HepG2 (cell line): Measurements from ENCODE around the gene GPS1. TPM values are rescaled to one million over a fixed set of nuclear protein-coding genes. Genes with fewer than 3 reads are reported as not detected.

Source experiments
- AGO2 ChIP-seq: fragments of 200-400 bp; formaldehyde crosslinking; optimal IDR thresholded peaks from 2 replicates; pipeline ENCODE3; 2017; ENCODE audit warnings: mild to moderate bottlenecking, low read depth, low read length, moderate library complexity
- ARID2 ChIP-seq: sonication (generic); formaldehyde crosslinking; IDR thresholded peaks from 2 replicates; pipeline ENCODE4 v1.8.1; 2022; ENCODE audit warnings: mild to moderate bottlenecking, missing genetic modification reagents, borderline replicate concordance
- CREM ChIP-seq, 2 experiments: sonication (generic) in 1 of 2; formaldehyde crosslinking in 1 of 2; IDR thresholded peaks; 2 replicates each; pipeline versions ENCODE4 v1.4.0 to v1.6.1; 2016 to 2020; ENCODE audit warnings: antibody characterized with exemption in 1 of 2, mild to moderate bottlenecking in 1 of 2, missing genetic modification reagents in 1 of 2
- ESRRA ChIP-seq: sonication (generic); formaldehyde crosslinking; IDR thresholded peaks from 2 replicates; pipeline ENCODE4 v1.5.1; 2020; ENCODE audit warnings: mild to moderate bottlenecking, low read depth, missing genetic modification reagents
- FIP1L1 ChIP-seq: fragments of 200-400 bp; formaldehyde crosslinking; IDR thresholded peaks from 2 replicates; pipeline ENCODE4 v1.6.1; 2018; ENCODE audit warnings: low read depth, mild to moderate bottlenecking, low read length, moderate library complexity, borderline replicate concordance; ENCODE audit not compliant: insufficient read depth
- HCFC1 ChIP-seq: fragments of 150-350 bp; IDR thresholded peaks from 2 replicates; pipeline ENCODE4 v1.6.1; 2014; ENCODE audit warnings: low read depth, low read length
- HES4 ChIP-seq: sonication (generic); formaldehyde crosslinking; IDR thresholded peaks from 2 replicates; pipeline ENCODE4 v1.9.0; 2021; ENCODE audit warnings: mild to moderate bottlenecking, missing genetic modification reagents, borderline replicate concordance
- JDP2 ChIP-seq: sonication (generic); formaldehyde crosslinking; IDR thresholded peaks from 2 replicates; pipeline ENCODE4 v1.8.1; 2022; ENCODE audit warnings: missing genetic modification reagents, borderline replicate concordance
- MED1 ChIP-seq: sonication (generic); formaldehyde crosslinking; IDR thresholded peaks from 2 replicates; pipeline ENCODE4 v1.4.0; 2020; ENCODE audit warnings: missing genetic modification reagents
- MIXL1 ChIP-seq: IDR thresholded peaks from 2 replicates; pipeline ENCODE4 v1.6.1; 2016
- NFATC3 ChIP-seq: sonication (generic); formaldehyde crosslinking; IDR thresholded peaks from 2 replicates; pipeline ENCODE4 v1.5.1; 2020; ENCODE audit warnings: mild to moderate bottlenecking, missing genetic modification reagents
- PHF8 ChIP-seq: sonication (generic); formaldehyde crosslinking; IDR thresholded peaks from 2 replicates; pipeline ENCODE4 v1.5.0; 2020; ENCODE audit warnings: missing genetic modification reagents
- POLR2AphosphoS2 ChIP-seq: IDR thresholded peaks from 2 replicates; pipeline ENCODE4 v1.6.1; 2011; ENCODE audit warnings: low read depth, low read length, improper control_type of control experiment
- REPIN1 ChIP-seq: sonication (generic); formaldehyde crosslinking; IDR thresholded peaks from 2 replicates; pipeline ENCODE4 v1.8.0; 2022; ENCODE audit warnings: missing genetic modification reagents, low read depth, mild to moderate bottlenecking, borderline replicate concordance
- RXRA ChIP-seq: sonication (generic); formaldehyde crosslinking; IDR thresholded peaks from 2 replicates; pipeline ENCODE4 v1.5.1; 2020; ENCODE audit warnings: missing genetic modification reagents
- SIN3A ChIP-seq: IDR thresholded peaks from 2 replicates; pipeline ENCODE4 v1.6.1; 2011; ENCODE audit warnings: low read depth, mild to moderate bottlenecking, control low read depth, low read length, borderline replicate concordance
- ZNF143 ChIP-seq: sonication (generic); formaldehyde crosslinking; IDR thresholded peaks from 2 replicates; pipeline ENCODE4 v1.4.0; 2020; ENCODE audit warnings: missing genetic modification reagents
- ZNF224 ChIP-seq: sonication (generic); formaldehyde crosslinking; IDR thresholded peaks from 2 replicates; pipeline ENCODE4 v1.5.0; 2020; ENCODE audit warnings: mild to moderate bottlenecking, missing genetic modification reagents
- ZNF33B ChIP-seq: sonication (generic); formaldehyde crosslinking; IDR thresholded peaks from 2 replicates; pipeline ENCODE4 v1.5.1; 2020; ENCODE audit warnings: mild to moderate bottlenecking, missing genetic modification reagents
- ZNF350 ChIP-seq: sonication (generic); formaldehyde crosslinking; IDR thresholded peaks from 2 replicates; pipeline ENCODE4 v1.4.0; 2020; ENCODE audit warnings: mild to moderate bottlenecking, low read depth, missing genetic modification reagents, borderline replicate concordance
- ZNF431 ChIP-seq: sonication (generic); formaldehyde crosslinking; IDR thresholded peaks from 2 replicates; pipeline ENCODE4 v1.9.0; 2022; ENCODE audit warnings: missing genetic modification reagents, low read depth, mild to moderate bottlenecking, borderline replicate concordance
- ZNF44 ChIP-seq: sonication (generic); formaldehyde crosslinking; IDR thresholded peaks from 2 replicates; pipeline ENCODE4 v1.5.1; 2020; ENCODE audit warnings: mild to moderate bottlenecking, missing genetic modification reagents
- ZNF552 ChIP-seq: sonication (generic); formaldehyde crosslinking; IDR thresholded peaks from 2 replicates; pipeline ENCODE4 v1.9.0; 2022; ENCODE audit warnings: missing genetic modification reagents, mild to moderate bottlenecking, borderline replicate concordance
- ZNF576 ChIP-seq: sonication (generic); formaldehyde crosslinking; IDR thresholded peaks from 2 replicates; pipeline ENCODE4 v1.4.0; 2020; ENCODE audit warnings: mild to moderate bottlenecking, missing genetic modification reagents
- ZNF678 ChIP-seq: sonication (generic); formaldehyde crosslinking; IDR thresholded peaks from 2 replicates; pipeline ENCODE4 v1.4.0; 2020; ENCODE audit warnings: mild to moderate bottlenecking, missing genetic modification reagents
- ZNF816 ChIP-seq: sonication (generic); formaldehyde crosslinking; IDR thresholded peaks from 2 replicates; pipeline ENCODE4 v1.8.0; 2022; ENCODE audit warnings: missing genetic modification reagents, mild to moderate bottlenecking, borderline replicate concordance
- polyA plus RNA-seq, 8 experiments: library from polyadenylated mRNA; depleted of rRNA in 3 of 8; stranded (reverse) in 7 of 8; unstranded in 1 of 8; fragments of >200 nt; fragmentation: Illumina TruSeq in 4 of 8; extraction: Trizol in 4 of 8; gene quantifications; 2 replicates each; pipeline versions ENCODE4 v1.2.1 to v1.2.3, GENCODE V29; 2011 to 2016; ENCODE audit warnings: low read depth in 4 of 8, missing spikeins in 1 of 8, mixed read lengths in 1 of 8; ENCODE audit not compliant: insufficient read depth in 1 of 8
- total RNA-seq, 5 experiments: library from RNA; depleted of rRNA; stranded (reverse); fragments of >200 nt; fragmentation: Illumina TruSeq; extraction: Trizol; gene quantifications; 2 replicates each; pipeline ENCODE4 v1.2.3, GENCODE V29; 2016; ENCODE audit warnings: low read depth in 1 of 5
- TF ChIP-seq, protein P1 (sequence below): fragments of 450-650 bp; IDR thresholded peaks from 2 replicates; pipeline ENCODE4 v1.6.1; 2016
- TF ChIP-seq, protein P2 (sequence below): IDR thresholded peaks from 2 replicates; pipeline ENCODE4 v1.6.1; 2016

GPS1 gene
- total and polyA plus RNA-seq, 2 of the 13 experiments (the other 11 are each of a cell fraction or from before 2014, with no cell fraction given), result 124 to 128 TPM

DNA sequence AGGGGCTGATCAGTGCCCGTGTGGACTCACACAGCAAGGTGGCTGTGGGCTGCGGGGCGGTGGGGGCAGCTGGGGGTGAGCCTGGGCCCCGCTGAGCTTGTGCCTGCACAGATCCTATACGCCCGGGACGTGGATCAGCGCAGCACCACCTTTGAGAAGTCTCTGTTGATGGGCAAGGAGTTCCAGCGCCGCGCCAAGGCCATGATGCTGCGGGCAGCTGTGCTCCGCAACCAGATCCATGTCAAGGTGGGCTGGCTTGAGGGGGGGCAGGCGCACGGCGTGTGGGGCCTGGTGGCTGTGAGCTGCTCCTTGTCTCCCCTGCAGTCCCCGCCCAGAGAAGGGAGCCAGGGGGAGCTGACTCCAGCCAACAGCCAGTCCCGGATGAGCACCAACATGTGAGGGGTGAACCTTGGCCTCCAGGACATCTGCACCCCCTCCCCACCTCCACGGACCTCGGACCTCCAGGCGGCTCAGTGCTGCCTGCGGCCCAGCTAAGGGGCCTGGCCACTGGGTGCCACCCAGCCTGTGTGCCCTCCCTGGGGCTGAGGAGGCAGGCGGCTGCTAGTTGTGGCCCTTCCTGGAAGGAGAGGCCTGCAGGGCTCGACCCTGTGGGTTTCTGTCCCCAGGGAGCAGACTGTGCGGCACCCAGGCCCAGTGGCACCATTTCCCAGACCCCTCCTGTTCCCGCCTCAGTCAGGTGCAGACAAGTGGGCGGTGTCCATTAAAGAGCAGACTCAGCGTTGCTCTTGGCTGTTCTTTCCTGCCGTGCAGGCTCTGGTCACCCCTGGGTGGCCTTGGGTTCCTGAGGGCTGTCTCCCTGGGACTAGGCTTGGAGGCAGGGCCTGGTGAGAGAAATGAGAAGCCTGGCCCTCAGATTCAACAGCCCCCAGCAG is 5.3 kb downstream of the GPS1 start (continued):
- TF ChIP-seq ZNF552, result no peak; the same call in none of the 2 replicates
- no peak for TF ChIP-seq FIP1L1
- TF ChIP-seq ZNF350 (CRISPR knock-in tag), result peak; percentile 72; the same call in 1 of the 2 replicates
- no peak for TF ChIP-seq MIXL1
- no peak for TF ChIP-seq ZNF44 (CRISPR knock-in tag)
- no peak for TF ChIP-seq ZNF576 (CRISPR knock-in tag)
- TF ChIP-seq, protein P1, sequence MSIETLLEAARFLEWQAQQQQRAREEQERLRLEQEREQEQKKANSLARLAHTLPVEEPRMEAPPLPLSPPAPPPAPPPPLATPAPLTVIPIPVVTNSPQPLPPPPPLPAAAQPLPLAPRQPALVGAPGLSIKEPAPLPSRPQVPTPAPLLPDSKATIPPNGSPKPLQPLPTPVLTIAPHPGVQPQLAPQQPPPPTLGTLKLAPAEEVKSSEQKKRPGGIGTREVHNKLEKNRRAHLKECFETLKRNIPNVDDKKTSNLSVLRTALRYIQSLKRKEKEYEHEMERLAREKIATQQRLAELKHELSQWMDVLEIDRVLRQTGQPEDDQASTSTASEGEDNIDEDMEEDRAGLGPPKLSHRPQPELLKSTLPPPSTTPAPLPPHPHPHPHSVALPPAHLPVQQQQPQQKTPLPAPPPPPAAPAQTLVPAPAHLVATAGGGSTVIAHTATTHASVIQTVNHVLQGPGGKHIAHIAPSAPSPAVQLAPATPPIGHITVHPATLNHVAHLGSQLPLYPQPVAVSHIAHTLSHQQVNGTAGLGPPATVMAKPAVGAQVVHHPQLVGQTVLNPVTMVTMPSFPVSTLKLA, result no peak
- TF ChIP-seq ZNF33B (CRISPR knock-in tag), result no peak
- TF ChIP-seq CREM (IDR thresholded peaks at IDR 0.05), result peak; percentile 42; the same call in 1 of the 2 replicates
- TF ChIP-seq CREM (CRISPR knock-in tag; IDR thresholded peaks at IDR 0.05), result no peak
- no peak for TF ChIP-seq ZNF816 (CRISPR knock-in tag)
- TF ChIP-seq ESRRA, result peak; percentile 82
- no peak for TF ChIP-seq HES4
- TF ChIP-seq POLR2AphosphoS2, result no peak
- TF ChIP-seq ZNF678 (CRISPR knock-in tag), result no peak
- TF ChIP-seq NFATC3, result no peak
- TF ChIP-seq SIN3A, result no peak
- TF ChIP-seq, protein P2, sequence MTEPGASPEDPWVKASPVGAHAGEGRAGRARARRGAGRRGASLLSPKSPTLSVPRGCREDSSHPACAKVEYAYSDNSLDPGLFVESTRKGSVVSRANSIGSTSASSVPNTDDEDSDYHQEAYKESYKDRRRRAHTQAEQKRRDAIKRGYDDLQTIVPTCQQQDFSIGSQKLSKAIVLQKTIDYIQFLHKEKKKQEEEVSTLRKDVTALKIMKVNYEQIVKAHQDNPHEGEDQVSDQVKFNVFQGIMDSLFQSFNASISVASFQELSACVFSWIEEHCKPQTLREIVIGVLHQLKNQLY, result no peak
- 0 out of 2 replicates have a peak, but pooled peaks have one; percentile 43 for TF ChIP-seq ZNF431 (CRISPR knock-in tag)
- TF ChIP-seq RXRA (CRISPR knock-in tag), result peak; percentile 73
- TF ChIP-seq REPIN1, result peak; percentile 69; the same call in 1 of the 2 replicates
- TF ChIP-seq ARID2 (CRISPR knock-in tag), result no peak
- peak; percentile 58 for TF ChIP-seq PHF8 (CRISPR knock-in tag)
- TF ChIP-seq MED1 (CRISPR knock-in tag), result peak; percentile 54
- peak; percentile 94 for TF ChIP-seq AGO2
- 0 out of 2 replicates have a peak, but pooled peaks have one; percentile 35 for TF ChIP-seq ZNF224 (CRISPR knock-in tag)
- TF ChIP-seq JDP2 (CRISPR knock-in tag), result no peak
- TF ChIP-seq HCFC1, result no peak
- TF ChIP-seq ZNF143 (CRISPR knock-in tag), result 0 out of 2 replicates have a peak, but pooled peaks have one; percentile 33
